Mesothelial cell of epicardium (in vitro differentiated cells): Measurements from ENCODE around the gene PKNOX2. TPM values are rescaled to one million over a fixed set of nuclear protein-coding genes. Genes with fewer than 3 reads are reported as not detected.

Experiments
- DNase-seq, 2 experiments: peaks; one replicate each; pipeline ENCODE4 v3.0.0; 2021; ENCODE audit warnings: low spot score in 2 of 2; ENCODE audit not compliant: unreplicated experiment in 2 of 2
- H3K27ac Mint-ChIP-seq: 2 replicates; pipeline ENCODE4 v1.8.0; 2021; ENCODE audit warnings: mixed read lengths
- H3K27me3 Mint-ChIP-seq: 2 replicates; pipeline ENCODE4 v1.8.0; 2021; ENCODE audit warnings: low read depth, mixed read lengths
- H3K36me3 Mint-ChIP-seq: 2 replicates; pipeline ENCODE4 v1.8.0; 2021; ENCODE audit warnings: mixed read lengths
- H3K4me1 Mint-ChIP-seq: 2 replicates; pipeline ENCODE4 v1.8.0; 2021; ENCODE audit warnings: mixed read lengths
- H3K4me3 Mint-ChIP-seq: 2 replicates; pipeline ENCODE4 v1.8.0; 2021; ENCODE audit warnings: mild to moderate bottlenecking, moderate library complexity, mixed read lengths
- H3K9me3 Mint-ChIP-seq: 2 replicates; pipeline ENCODE4 v1.8.0; 2021; ENCODE audit warnings: mixed read lengths
- total RNA-seq: library from RNA; stranded (reverse); gene quantifications from 3 replicates; pipeline ENCODE4 v1.2.1, GENCODE V29; 2021
- TF ChIP-seq, protein P1 (sequence below): fragments of 200-600 bp; sonication (generic); IDR thresholded peaks from one replicate; pipeline ENCODE4 v1.5.0; 2021; ENCODE audit warnings: antibody characterized with exemption; ENCODE audit not compliant: unreplicated experiment

PKNOX2 gene
- total RNA-seq, 1 donor from 2014 or later, result 22.2 TPM

DNA sequence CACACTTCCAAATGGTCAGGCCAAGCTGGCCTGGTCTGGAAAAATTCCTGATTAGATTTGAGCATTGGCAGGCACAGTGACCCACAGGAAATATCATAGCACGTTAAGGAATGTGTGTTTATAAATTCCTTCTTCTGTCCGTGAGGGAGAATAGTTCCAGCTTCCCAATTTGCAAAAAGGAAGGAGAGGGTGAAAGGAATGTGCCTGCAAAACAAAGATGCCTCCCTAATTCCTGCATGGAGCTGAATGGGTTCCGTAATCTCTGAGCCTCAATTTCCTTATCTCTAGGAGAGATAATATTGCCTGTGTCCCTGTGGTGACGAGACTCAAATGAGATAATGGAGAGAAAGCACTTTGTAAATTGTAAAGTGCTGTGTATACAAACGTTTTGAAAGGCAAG is 226.4 kb downstream of the PKNOX2 start:
- Mint-ChIP-seq H3K36me3 (peaks cover 1% of the 10 kb centered on the region), H3K27me3 (peaks cover 4% of the 10 kb centered on the region), H3K9me3 (peaks cover 4% of the 10 kb centered on the region), H3K4me3 (no peak overlapping the region), H3K27ac (peak overlapping the region; percentile 49), H3K4me1 (peaks cover 30% of the 10 kb centered on the region)
- no peak for DNase-seq
- TF ChIP-seq, protein P1, sequence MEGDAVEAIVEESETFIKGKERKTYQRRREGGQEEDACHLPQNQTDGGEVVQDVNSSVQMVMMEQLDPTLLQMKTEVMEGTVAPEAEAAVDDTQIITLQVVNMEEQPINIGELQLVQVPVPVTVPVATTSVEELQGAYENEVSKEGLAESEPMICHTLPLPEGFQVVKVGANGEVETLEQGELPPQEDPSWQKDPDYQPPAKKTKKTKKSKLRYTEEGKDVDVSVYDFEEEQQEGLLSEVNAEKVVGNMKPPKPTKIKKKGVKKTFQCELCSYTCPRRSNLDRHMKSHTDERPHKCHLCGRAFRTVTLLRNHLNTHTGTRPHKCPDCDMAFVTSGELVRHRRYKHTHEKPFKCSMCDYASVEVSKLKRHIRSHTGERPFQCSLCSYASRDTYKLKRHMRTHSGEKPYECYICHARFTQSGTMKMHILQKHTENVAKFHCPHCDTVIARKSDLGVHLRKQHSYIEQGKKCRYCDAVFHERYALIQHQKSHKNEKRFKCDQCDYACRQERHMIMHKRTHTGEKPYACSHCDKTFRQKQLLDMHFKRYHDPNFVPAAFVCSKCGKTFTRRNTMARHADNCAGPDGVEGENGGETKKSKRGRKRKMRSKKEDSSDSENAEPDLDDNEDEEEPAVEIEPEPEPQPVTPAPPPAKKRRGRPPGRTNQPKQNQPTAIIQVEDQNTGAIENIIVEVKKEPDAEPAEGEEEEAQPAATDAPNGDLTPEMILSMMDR, result no peak

DNA sequence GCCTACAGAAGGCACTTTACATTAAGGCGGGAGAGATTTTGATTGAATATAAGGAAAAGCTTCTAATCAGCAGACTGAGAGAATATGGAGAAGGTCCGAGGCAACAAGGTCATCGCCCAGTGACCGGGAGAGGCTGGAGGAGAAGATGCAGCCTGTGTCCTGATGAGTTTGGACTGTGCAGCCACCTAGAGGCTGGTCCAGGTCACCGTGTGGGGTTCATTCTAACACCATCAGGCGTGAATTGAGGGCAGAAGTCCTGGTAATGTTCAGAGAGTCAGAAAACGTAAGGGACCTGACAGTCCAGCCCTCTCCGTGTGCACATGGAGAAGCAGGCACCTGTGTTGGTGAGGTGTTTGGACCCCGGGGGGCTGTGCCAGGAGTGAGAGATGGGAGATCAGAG is 228.8 kb downstream of the PKNOX2 start:
- H3K27me3 Mint-ChIP-seq, result peaks cover 4% of the 10 kb centered on the region
- DNase-seq, result no peak
- TF ChIP-seq, protein P1, result no peak
- peaks cover 4% of the 10 kb centered on the region for H3K9me3 Mint-ChIP-seq
- peaks cover 13% of the 10 kb centered on the region for H3K4me1 Mint-ChIP-seq
- H3K4me3 Mint-ChIP-seq, result no peak overlapping the region
- H3K27ac Mint-ChIP-seq, result no peak overlapping the region
- peaks cover 3% of the 10 kb centered on the region for H3K36me3 Mint-ChIP-seq

DNA sequence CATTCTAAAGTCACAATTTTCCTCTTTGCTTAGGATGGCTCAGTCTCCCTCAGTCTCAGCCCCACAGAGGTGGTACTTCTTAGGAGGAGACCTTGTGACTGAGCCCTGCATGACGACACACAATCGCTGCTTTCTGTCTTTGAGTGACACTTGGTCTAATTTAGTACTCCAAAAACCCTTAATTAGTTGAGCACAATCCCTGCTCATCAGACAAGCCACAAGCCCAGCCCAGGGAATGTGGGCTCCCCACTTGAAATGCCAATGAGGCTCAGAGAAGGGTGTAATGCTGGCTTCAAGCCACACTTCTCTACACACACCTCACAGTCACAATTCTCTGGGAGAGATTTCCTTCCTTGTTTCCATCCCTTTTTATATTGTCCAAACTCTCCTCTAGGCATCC is 229.7 kb downstream of the PKNOX2 start:
- Mint-ChIP-seq H3K36me3 (peaks cover 7% of the 10 kb centered on the region), H3K27ac (no peak overlapping the region)
- TF ChIP-seq, protein P1, result no peak

DNA sequence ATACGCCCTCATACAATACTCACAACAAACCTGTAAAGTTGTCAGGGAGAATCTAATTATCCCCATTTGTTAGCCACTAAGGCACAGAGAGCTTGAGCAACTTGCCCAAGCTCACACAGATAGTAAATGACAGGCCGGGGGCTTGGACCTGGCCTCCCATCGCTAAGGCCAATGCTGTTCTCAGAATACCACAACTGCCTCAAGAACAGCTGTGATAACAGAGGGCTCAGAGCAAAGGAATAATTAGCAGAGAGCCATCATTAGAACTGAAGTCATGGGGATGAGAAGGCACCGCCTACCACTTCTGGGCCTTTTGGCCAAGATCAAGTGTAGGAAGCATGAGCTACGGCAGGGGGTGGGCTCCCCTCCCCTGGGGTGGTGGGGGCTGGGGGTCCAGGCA is 232.9 kb downstream of the PKNOX2 start:
- H3K27me3 Mint-ChIP-seq, result peaks cover 6% of the 10 kb centered on the region

More for the DNA sequence above, 229.7 kb downstream of the PKNOX2 start:
- H3K4me3 Mint-ChIP-seq, result no peak overlapping the region
- peaks cover 4% of the 10 kb centered on the region for H3K9me3 Mint-ChIP-seq
- no peak for DNase-seq
- peaks cover 12% of the 10 kb centered on the region for H3K4me1 Mint-ChIP-seq
- H3K27me3 Mint-ChIP-seq, result peaks cover 5% of the 10 kb centered on the region

DNA sequence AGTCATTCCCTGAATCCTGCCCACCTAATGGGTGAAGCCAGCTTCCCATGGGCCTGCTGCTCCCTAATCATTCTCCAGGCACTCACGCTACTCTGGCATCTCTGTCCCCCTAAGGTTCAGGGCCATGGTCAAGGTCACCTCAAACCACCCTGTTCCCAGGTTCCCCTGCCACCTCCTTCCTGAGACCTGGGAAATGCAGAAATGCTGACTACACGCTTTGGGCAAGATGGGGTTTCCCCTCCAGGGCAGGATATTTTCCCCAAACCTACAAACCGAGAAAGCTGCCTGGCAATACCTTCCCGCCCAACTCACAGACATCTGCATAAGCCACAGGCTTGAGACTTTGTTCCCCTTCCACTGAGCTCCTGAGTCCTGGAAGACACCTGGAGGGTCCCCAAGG is 233.9 kb downstream of the PKNOX2 start:
- Mint-ChIP-seq H3K36me3 (peaks cover 9% of the 10 kb centered on the region), H3K27me3 (peaks cover 4% of the 10 kb centered on the region), H3K4me1 (peaks cover 16% of the 10 kb centered on the region), H3K27ac (no peak overlapping the region), H3K4me3 (no peak overlapping the region), H3K9me3 (peaks cover 4% of the 10 kb centered on the region)
- TF ChIP-seq, protein P1, result no peak
- DNase-seq, result no peak

More for the DNA sequence above, 232.9 kb downstream of the PKNOX2 start:
- H3K9me3 Mint-ChIP-seq, result peaks cover 4% of the 10 kb centered on the region
- H3K27ac Mint-ChIP-seq, result no peak overlapping the region
- peaks cover 9% of the 10 kb centered on the region for H3K36me3 Mint-ChIP-seq
- TF ChIP-seq, protein P1, result no peak
- peaks cover 15% of the 10 kb centered on the region for H3K4me1 Mint-ChIP-seq
- no peak overlapping the region for H3K4me3 Mint-ChIP-seq
- DNase-seq, result no peak
